Spleen (tissue), 7 donors: ENCODE measurements around the gene TGM1.

Experiments used
- POLR2A ChIP-seq, 3 donors: fragments of 450-650 bp; IDR thresholded peaks; one replicate each; pipeline ENCODE4 v1.5.1; 2017; ENCODE audit warnings: antibody characterized with exemption in 3 of 3, mild to moderate bottlenecking in 1 of 3
- TF ChIP-seq, protein P1 (sequence below), 11 experiments: fragments of 200-600 bp in 7 of 11; fragments of 450-650 bp in 4 of 11; sonication (generic) in 4 of 11; IDR thresholded peaks in 8 of 11; conservative IDR thresholded peaks in 3 of 11; 1 replicate in 7 of 11; 2 replicates in 4 of 11; pipeline versions ENCODE4 v1.4.0 to v1.8.0; 2016 to 2021; ENCODE audit warnings: antibody characterized with exemption in 11 of 11, inconsistent platforms in 4 of 11, mild to moderate bottlenecking in 1 of 11
- donor health status: DM: no; HTN: no; CAD: no; lungs with moderate emphysema.
- donor health status: DM: no; HTN: no; CAD: no.
- donor health status: DM: no; HTN: no; CAD: no.

DNA sequence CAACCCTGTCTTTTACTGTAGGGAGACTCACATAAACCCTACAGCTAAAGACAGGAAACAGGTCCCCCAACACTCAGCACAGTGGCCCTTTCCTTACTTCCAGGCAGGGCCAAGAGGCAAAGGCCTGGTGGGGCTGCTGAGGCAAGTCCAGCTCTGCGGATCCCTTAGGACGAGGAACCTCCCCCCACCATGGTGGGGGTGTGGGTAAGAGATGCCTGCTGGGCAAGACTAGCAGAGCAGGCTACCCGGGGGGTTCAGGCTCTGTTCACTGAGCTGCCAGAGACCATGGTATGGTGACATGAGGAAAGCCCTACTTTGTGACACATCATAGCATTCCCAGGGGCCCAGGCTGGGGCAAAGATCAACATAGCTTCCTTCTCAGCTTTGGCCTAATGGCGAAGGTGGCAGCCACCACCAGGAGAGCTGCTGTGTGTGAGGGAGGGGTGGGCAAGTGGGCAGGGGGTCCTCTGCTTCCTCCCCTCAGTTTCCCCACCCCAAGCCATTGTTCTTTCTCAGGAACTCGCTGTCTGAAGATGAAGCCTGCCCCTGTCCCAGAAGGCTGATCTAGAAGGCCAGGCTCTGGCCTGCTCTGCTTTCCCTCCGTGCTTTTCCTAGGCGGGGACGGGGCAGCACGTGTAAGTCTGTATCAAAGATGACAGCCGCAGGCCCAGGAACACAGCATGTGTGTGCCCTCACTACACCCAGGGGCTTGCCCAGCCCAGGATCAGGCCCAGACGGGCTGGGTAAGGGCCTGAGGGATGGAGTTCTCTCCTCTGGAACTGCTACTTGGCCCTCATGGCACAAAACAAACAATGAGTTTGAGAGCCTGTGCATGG, 10.5 kb downstream of the TGM1 start:
- TF ChIP-seq POLR2A (IDR thresholded peaks at IDR 0.05) = no peak
- TF ChIP-seq, protein P1, sequence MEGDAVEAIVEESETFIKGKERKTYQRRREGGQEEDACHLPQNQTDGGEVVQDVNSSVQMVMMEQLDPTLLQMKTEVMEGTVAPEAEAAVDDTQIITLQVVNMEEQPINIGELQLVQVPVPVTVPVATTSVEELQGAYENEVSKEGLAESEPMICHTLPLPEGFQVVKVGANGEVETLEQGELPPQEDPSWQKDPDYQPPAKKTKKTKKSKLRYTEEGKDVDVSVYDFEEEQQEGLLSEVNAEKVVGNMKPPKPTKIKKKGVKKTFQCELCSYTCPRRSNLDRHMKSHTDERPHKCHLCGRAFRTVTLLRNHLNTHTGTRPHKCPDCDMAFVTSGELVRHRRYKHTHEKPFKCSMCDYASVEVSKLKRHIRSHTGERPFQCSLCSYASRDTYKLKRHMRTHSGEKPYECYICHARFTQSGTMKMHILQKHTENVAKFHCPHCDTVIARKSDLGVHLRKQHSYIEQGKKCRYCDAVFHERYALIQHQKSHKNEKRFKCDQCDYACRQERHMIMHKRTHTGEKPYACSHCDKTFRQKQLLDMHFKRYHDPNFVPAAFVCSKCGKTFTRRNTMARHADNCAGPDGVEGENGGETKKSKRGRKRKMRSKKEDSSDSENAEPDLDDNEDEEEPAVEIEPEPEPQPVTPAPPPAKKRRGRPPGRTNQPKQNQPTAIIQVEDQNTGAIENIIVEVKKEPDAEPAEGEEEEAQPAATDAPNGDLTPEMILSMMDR (IDR thresholded peaks at IDR 0.05 in 8 of 11, conservative IDR thresholded peaks at IDR 0.05 in 3 of 11) = no peak
